ENCODE data around the gene MAPK1IP1L. TPM values are rescaled to one million over a fixed set of nuclear protein-coding genes. Genes with fewer than 3 reads are reported as not detected.

MAPK1IP1L gene
- 15.5 and 20.3 TPM in 2 replicates for total RNA-seq

GRCh38 chr14:55051423-55052268 lies at the start of gene MAPK1IP1L:
MAPK1IP1L (plus strand) TSS chr14:55051647; CDS start chr14:55061684, 10,037 bp downstream.

GRCh38 chr14:55026793-55027561 lies 24.5 kb upstream of the MAPK1IP1L start, which contains the start of the genes SOCS4 and WDHD1:
SOCS4 (plus strand) TSS chr14:55027236; CDS start chr14:55043042, 15,806 bp downstream.
WDHD1 (minus strand) TSS chr14:55027099; CDS start chr14:55026787, 312 bp downstream.

Other genes with a start within 250 kb of the MAPK1IP1L start
- 2.7 and 10.1 TPM in 2 replicates for gene GCH1, start 148.8 kb upstream of the MAPK1IP1L start, total RNA-seq
- gene WDHD1, start 24.5 kb upstream of the MAPK1IP1L start, total RNA-seq, result 3.5 and 5.2 TPM in 2 replicates
- 17.0 TPM in 2 replicates for gene SOCS4, start 24.4 kb upstream of the MAPK1IP1L start, total RNA-seq
- gene LGALS3, start 77.6 kb downstream of the MAPK1IP1L start, total RNA-seq, result 82.6 and 115 TPM in 2 replicates
- gene DLGAP5, start 139.9 kb downstream of the MAPK1IP1L start, total RNA-seq, result 5.1 and 7.6 TPM in 2 replicates
- 23.4 and 26.5 TPM in 2 replicates for gene FBXO34, start 219.8 kb downstream of the MAPK1IP1L start, total RNA-seq

Measured in dermis lymphatic vessel endothelial cell (primary cell).